Endothelial cell of umbilical vein (primary cell): ENCODE measurements around the gene ERFL. TPM values are rescaled to one million over a fixed set of nuclear protein-coding genes. Genes with fewer than 3 reads are reported as not detected.

ENCODE experiments used
- BruUV-seq: library from RNA; stranded (reverse); fragments of 400-500 nt; replicated peaks from 2 replicates; lab custom pipeline; 2021; lab: Mats Ljungman, UMichigan
- CTCF ChIA-PET: fragments of 300-600, 350-600 bp; sonication (Branson Sonifier 250); formaldehyde crosslinking; loops from one replicate; lab custom pipeline; 2021; ENCODE audit warnings: antibody characterized with exemption, inconsistent platforms; lab: Charles Lee
- POLR2A ChIA-PET: fragments of 300-600, 350-600 bp; sonication (Branson Sonifier 250); formaldehyde crosslinking; loops from one replicate; lab custom pipeline; 2021; ENCODE audit warnings: antibody characterized with exemption, inconsistent platforms; lab: Charles Lee
- DNase-seq: peaks from one replicate; pipeline ENCODE4 v3.0.0-alpha.2; 2011; ENCODE audit warnings: low read depth, low spot score
- FAIRE-seq: peaks from 2 replicates; lab custom pipeline; 2011; peaks lifted over from hg19 to GRCh38; lab: Jason Lieb, UNC
- H2AFZ ChIP-seq: 2 replicates; pipeline ENCODE4 v1.6.0; 2012; ENCODE audit warnings: low read depth, low read length, control low read depth, inconsistent platforms
- H3K27ac ChIP-seq: 2 replicates; pipeline ENCODE4 v1.5.1; 2011; ENCODE audit warnings: low read depth, mild to moderate bottlenecking, control low read depth, low read length, moderate library complexity; ENCODE audit not compliant: insufficient read depth
- H3K27me3 ChIP-seq, 2 experiments: 2 replicates each; pipeline versions ENCODE4 v1.6.0 to v1.6.1; 2011; ENCODE audit warnings: low read length in 2 of 2, mixed read lengths in 1 of 2; ENCODE audit not compliant: control insufficient read depth in 2 of 2, insufficient read depth in 2 of 2
- H3K36me3 ChIP-seq, 2 experiments: 2 replicates in 1 of 2; 3 replicates in 1 of 2; pipeline ENCODE4 v1.5.1; 2011; ENCODE audit warnings: low read length in 2 of 2, mild to moderate bottlenecking in 1 of 2, moderate library complexity in 1 of 2; ENCODE audit not compliant: control insufficient read depth in 2 of 2, insufficient read depth in 2 of 2; ENCODE audit errors: extremely low read depth in 1 of 2
- H3K4me1 ChIP-seq: 3 replicates; pipeline ENCODE4 v1.5.1; 2011; ENCODE audit warnings: mild to moderate bottlenecking, low read length; ENCODE audit not compliant: control insufficient read depth, insufficient read depth; ENCODE audit errors: extremely low read depth
- H3K4me2 ChIP-seq: 2 replicates; pipeline ENCODE4 v1.6.1; 2011; ENCODE audit warnings: low read length, control low read depth, mixed read lengths; ENCODE audit not compliant: insufficient read depth
- H3K4me3 ChIP-seq, 3 experiments: fragments of 200-600 bp in 1 of 3; sonication (generic), shearing (Covaris generic) in 1 of 3; replicated peaks in 1 of 3; 2 replicates each; pipeline ENCODE4 v1.5.1; 2011 to 2016; ENCODE audit warnings: control low read depth in 3 of 3, low read length in 3 of 3, mild to moderate bottlenecking in 2 of 3, inconsistent platforms in 1 of 3, low read depth in 1 of 3, moderate library complexity in 1 of 3; ENCODE audit not compliant: insufficient read depth in 1 of 3
- H3K79me2 ChIP-seq: 2 replicates; pipeline ENCODE4 v1.6.0; 2012; ENCODE audit warnings: low read length, inconsistent platforms; ENCODE audit not compliant: control insufficient read depth, insufficient read depth
- H3K9ac ChIP-seq: replicated peaks from 2 replicates; pipeline ENCODE3; 2011; ENCODE audit warnings: low read length, control low read depth; ENCODE audit not compliant: insufficient read depth; ENCODE audit errors: extremely low read depth
- H3K9me1 ChIP-seq: replicated peaks from 3 replicates; pipeline ENCODE4 v1.6.0; 2011; ENCODE audit warnings: mild to moderate bottlenecking, low read length; ENCODE audit not compliant: control insufficient read depth, insufficient read depth; ENCODE audit errors: extremely low read depth
- H3K9me3 ChIP-seq: replicated peaks from 2 replicates; pipeline ENCODE4 v1.5.1; 2012; ENCODE audit warnings: low read length, inconsistent platforms; ENCODE audit not compliant: control insufficient read depth, insufficient read depth
- H4K20me1 ChIP-seq: replicated peaks from 2 replicates; pipeline ENCODE3; 2011; ENCODE audit warnings: mild to moderate bottlenecking, low read length; ENCODE audit not compliant: control insufficient read depth, insufficient read depth; ENCODE audit errors: extremely low read depth
- EZH2 ChIP-seq: IDR thresholded peaks from 2 replicates; pipeline ENCODE4 v1.6.1; 2012; ENCODE audit warnings: borderline replicate concordance, low read depth, mild to moderate bottlenecking, moderate library complexity, low read length, inconsistent platforms; ENCODE audit not compliant: severe bottlenecking
- FOS ChIP-seq: IDR thresholded peaks from 2 replicates; pipeline ENCODE4 v1.6.1; 2011; ENCODE audit warnings: mild to moderate bottlenecking, low read length, moderate library complexity, borderline replicate concordance; ENCODE audit not compliant: insufficient read depth
- POLR2A ChIP-seq: IDR thresholded peaks from 2 replicates; pipeline ENCODE4 v1.6.1; 2012; ENCODE audit warnings: low read depth, mild to moderate bottlenecking, control low read depth, low read length
- dilution Hi-C: fragments of 300-500 bp; cut with MboI; formaldehyde crosslinking; loops from one replicate; pipeline ENCODE4 v1.15.0; 2019; ENCODE audit warnings: low sequenced_read_pairs; ENCODE audit not compliant: extremely low pct_ligation_motif_present
- intact Hi-C: fragments of 100-400 bp; cut with micrococcal nuclease; formaldehyde crosslinking; loops from one replicate; pipeline ENCODE4 v1.10.0; 2022
- polyA plus RNA-seq, 4 experiments: library from polyadenylated mRNA; depleted of rRNA in 3 of 4; stranded (reverse) in 3 of 4; unstranded in 1 of 4; fragments of >200 nt; gene quantifications; 2 replicates each; pipeline versions ENCODE4 v1.2.1 to v1.2.3, GENCODE V29; 2011 to 2012; ENCODE audit warnings: missing spikeins in 1 of 4
- total RNA-seq: library from RNA; stranded (reverse); gene quantifications from 2 replicates; pipeline ENCODE4 v1.2.3, GENCODE V29; 2021
- TF ChIP-seq, protein P1 (sequence below), 2 donors: IDR thresholded peaks; 1 replicate in 1 of 2; 2 replicates in 1 of 2; pipeline ENCODE4 v1.5.1; 2011; ENCODE audit warnings: low read length in 2 of 2, mild to moderate bottlenecking in 2 of 2, moderate library complexity in 2 of 2, control low read depth in 1 of 2, inconsistent platforms in 1 of 2, low read depth in 1 of 2; ENCODE audit not compliant: insufficient read depth in 1 of 2; ENCODE audit errors: extremely low read depth in 1 of 2
- TF ChIP-seq, protein P2 (sequence below): IDR thresholded peaks from 2 replicates; pipeline ENCODE4 v1.6.1; 2011; ENCODE audit not compliant: insufficient read depth, insufficient read length

ERFL gene
- total and polyA plus RNA-seq, 2 donors (not counting 3 experiments of a cell fraction or from before 2014, with no cell fraction given): not detected

DNA sequence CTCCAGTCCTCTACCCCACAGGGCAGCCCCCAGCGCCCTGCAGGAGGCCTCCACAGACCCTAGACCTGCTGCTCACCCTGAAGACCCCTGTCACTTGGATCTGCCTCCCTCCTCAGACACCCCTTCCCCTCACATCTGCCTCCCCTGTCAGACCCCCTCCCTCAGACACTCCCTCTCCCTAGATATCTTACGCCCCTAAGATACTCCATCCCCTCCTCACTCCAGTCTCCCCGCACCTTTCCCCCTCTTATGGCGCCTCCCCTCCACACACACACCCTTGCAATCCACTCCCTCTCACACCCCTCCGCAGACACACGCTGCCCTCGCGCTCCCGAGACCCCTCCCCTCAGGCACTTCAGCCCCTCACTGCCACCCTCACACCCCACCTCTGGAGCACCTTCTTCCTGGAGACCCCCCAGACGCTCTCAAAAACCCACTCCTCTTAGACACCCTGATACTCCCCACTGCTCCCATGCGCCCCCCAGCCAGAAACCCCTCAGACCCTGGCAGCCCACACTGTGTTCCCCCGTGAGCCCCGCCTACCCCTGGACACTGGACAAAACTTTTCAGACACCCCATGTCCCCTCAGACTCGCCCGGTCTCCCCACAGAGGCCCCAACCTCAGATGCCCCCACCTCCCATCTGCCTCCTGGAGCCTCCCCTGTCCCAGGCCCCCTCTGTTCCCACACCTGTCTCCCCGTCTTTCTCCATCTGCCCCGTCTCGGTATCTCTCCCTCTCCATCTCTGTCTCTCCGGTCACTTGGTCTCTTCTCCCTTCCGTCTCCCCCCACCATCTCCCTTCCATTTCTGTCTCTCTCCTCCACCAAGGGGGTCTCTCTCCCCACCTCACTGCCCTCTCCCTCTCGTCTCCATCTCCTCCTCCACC lies 14.5 kb downstream of the ERFL start:
- no TSS peak for BruUV-seq
- no peak for FAIRE-seq

More for the DNA sequence above, 14.5 kb downstream of the ERFL start:
- intact Hi-C loops: no loop called here
- TF ChIP-seq FOS (no peak), POLR2A (no peak), EZH2 (peak; percentile 47)
- TF ChIP-seq, protein P1, sequence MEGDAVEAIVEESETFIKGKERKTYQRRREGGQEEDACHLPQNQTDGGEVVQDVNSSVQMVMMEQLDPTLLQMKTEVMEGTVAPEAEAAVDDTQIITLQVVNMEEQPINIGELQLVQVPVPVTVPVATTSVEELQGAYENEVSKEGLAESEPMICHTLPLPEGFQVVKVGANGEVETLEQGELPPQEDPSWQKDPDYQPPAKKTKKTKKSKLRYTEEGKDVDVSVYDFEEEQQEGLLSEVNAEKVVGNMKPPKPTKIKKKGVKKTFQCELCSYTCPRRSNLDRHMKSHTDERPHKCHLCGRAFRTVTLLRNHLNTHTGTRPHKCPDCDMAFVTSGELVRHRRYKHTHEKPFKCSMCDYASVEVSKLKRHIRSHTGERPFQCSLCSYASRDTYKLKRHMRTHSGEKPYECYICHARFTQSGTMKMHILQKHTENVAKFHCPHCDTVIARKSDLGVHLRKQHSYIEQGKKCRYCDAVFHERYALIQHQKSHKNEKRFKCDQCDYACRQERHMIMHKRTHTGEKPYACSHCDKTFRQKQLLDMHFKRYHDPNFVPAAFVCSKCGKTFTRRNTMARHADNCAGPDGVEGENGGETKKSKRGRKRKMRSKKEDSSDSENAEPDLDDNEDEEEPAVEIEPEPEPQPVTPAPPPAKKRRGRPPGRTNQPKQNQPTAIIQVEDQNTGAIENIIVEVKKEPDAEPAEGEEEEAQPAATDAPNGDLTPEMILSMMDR (IDR thresholded peaks at IDR 0.05; ENCODE audit: extremely low read depth in 1 of 2, insufficient read depth in 1 of 2, low read depth in 1 of 2, low read length in 2 of 2): no peak
- TF ChIP-seq, protein P2, sequence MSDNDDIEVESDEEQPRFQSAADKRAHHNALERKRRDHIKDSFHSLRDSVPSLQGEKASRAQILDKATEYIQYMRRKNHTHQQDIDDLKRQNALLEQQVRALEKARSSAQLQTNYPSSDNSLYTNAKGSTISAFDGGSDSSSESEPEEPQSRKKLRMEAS: no peak
- CTCF ChIA-PET: no interaction called here
- Histone ChIP-seq H3K36me3 (no peaks in the 10 kb centered on the region), H3K9me1 (no peaks in the 10 kb centered on the region), H3K27ac (no peak overlapping the region), H3K4me1 (no peaks in the 10 kb centered on the region), H3K9me3 (no peaks in the 10 kb centered on the region), H2AFZ (no peak overlapping the region), H3K27me3 (peaks cover 47 to 59% of the 10 kb centered on the region in 2 experiments), H3K79me2 (no peaks in the 10 kb centered on the region), H4K20me1 (no peaks in the 10 kb centered on the region), H3K9ac (no peak overlapping the region), H3K4me3 (no peak overlapping the region), H3K4me2 (no peak overlapping the region)
- POLR2A ChIA-PET: no interaction called here
- dilution Hi-C loops: no loop called here
- no peak for DNase-seq
